A549 treated with AZD9567 at 1 μM for 4 hours (cell line): Measurements from ENCODE around the gene MSS51. TPM values are rescaled to one million over a fixed set of nuclear protein-coding genes. Genes with fewer than 3 reads are reported as not detected.

Source experiments
- total RNA-seq: library from RNA; stranded (reverse); fragments of 200-300 nt; extraction: Qiagen RNA extraction; gene quantifications from 5 replicates; pipeline ENCODE4 v1.2.3, GENCODE V29; 2022; ENCODE audit not compliant: insufficient read depth

The MSS51 gene
- total RNA-seq: 0.48 to 0.65 TPM (median 0.59 TPM) in 4 of 5 replicates, not detected in the other

DNA sequence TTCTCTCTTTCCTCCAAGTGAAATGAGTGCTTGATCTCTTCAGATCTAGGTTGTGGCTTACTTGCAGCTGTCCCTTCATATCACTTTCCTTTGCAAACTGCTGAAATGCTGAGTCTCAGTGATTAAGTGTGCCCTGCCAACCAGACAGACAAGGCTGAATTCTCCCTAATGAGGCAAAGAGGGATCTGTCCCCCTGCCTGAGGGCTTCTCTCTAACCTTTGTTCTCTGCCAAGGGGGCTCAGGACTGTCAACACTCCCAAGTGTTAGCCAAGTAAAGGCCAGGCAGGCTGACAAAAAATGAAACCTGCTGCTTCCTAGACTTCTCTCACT is at the start of gene MSS51:
MSS51 (minus strand) TSS at position 24 of the 330 bp plus-strand sequence. CDS start 5,277 bp downstream, outside the sequence.

DNA sequence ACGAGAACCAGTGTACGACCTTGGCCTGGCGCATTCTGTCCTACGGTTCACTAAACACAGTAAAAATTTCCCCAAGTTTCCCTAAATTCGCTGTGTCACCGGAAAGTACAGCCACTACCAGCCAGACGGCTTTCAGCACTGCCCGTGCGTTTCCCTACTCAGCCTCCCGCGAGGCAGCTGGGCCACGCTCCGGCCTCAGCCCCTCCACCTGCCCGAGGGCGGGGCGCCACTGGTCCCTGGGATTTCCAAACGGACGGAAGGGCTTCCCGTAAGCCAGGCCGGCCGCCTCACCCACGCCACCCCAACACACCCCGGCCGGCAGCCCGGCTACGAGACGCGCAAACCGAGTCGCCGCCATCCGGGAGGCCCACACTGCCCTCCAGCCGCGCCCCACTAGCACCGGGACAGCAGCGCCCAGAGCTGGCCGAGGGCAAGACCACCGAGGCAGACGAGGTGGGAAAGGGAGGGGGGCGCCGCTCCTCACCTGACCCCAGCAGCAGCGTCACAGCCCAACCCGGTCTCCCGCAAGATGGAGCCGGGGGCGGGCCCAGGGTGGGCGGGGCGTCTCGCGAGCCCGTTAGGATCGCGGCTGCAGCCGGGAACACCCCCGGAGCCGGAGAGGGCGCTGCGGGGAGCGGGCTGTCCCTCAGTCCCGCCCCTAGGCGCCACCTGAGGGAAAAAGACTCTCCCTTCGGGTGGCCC is 19.7 kb downstream of the MSS51 start, which contains the start of gene ANXA7:
ANXA7 (minus strand) TSS at position 531 of the 702 bp plus-strand sequence. CDS start 13,202 bp downstream, outside the sequence.

Other genes with a start within 250 kb of the MSS51 start
- gene DNAJC9, start 186.3 kb downstream of the MSS51 start, total RNA-seq: 53.7 to 56.0 TPM (median 54.8 TPM) in 5 replicates
- gene MRPS16, start 180.9 kb downstream of the MSS51 start, total RNA-seq: 94.5 to 186 TPM (median 178 TPM) in 5 replicates
- gene CFAP70, start 74.7 kb downstream of the MSS51 start, total RNA-seq: 0.17 to 0.28 TPM (median 0.24 TPM) in 4 of 5 replicates, not detected in the other
- gene ANXA7, start 19.5 kb downstream of the MSS51 start, total RNA-seq: 111 to 126 TPM (median 116 TPM) in 5 replicates
- 15.3 to 19.4 TPM (median 17.4 TPM) in 5 replicates for gene PPP3CB, start 62.5 kb upstream of the MSS51 start, total RNA-seq
- gene USP54, start 157.8 kb upstream of the MSS51 start, total RNA-seq: 9.7 to 13.1 TPM (median 12.0 TPM) in 5 replicates
- 0.05 TPM in 1 of 5 replicates, not detected in the others for gene MYOZ1, start 207.9 kb upstream of the MSS51 start, total RNA-seq
- gene SYNPO2L, start 222.5 kb upstream of the MSS51 start, total RNA-seq: 0.01 TPM in 1 of 5 replicates, not detected in the others